GM12873 (cell line): ENCODE measurements around the gene GUCA2A.
A peak's percentile ranks its signal among the peaks of the same experiment; 100 is the strongest.

Experiments used
- CTCF ChIP-seq: IDR thresholded peaks from 2 replicates; pipeline ENCODE4 v1.5.1; 2012; ENCODE audit warnings: low read depth, mild to moderate bottlenecking, moderate library complexity, low read length, control low read depth; ENCODE audit not compliant: insufficient read depth; ENCODE audit errors: missing control alignments

GUCA2A gene

GRCh38 chr1:42144711-42145388, 19.7 kb downstream of the GUCA2A start:
- TF ChIP-seq CTCF: peak; percentile 8

GRCh38 chr1:42143896-42144710, 20.4 kb downstream of the GUCA2A start:
- TF ChIP-seq CTCF: no peak

GRCh38 chr1:42142894-42143675, 21.5 kb downstream of the GUCA2A start:
- no peak for TF ChIP-seq CTCF

- no peak for TF ChIP-seq CTCF
Measured at GRCh38 chr1:42141978-42142377, 22.6 kb downstream of the GUCA2A start.

GRCh38 chr1:42140191-42140590, 24.4 kb downstream of the GUCA2A start:
- no peak for TF ChIP-seq CTCF

GRCh38 chr1:42139444-42139843, 25.1 kb downstream of the GUCA2A start:
- TF ChIP-seq CTCF: no peak

- TF ChIP-seq CTCF: no peak
Measured at GRCh38 chr1:42138586-42138985, 26.0 kb downstream of the GUCA2A start.
